Measurements from ENCODE around the gene TDRD7.

Gene TDRD7

GRCh38 chr9:97468658-97469448, 57.0 kb downstream of the TDRD7 start:
- DNase-seq (ENCODE audit: low read depth, low spot score), result no peak
- no peak overlapping the region for H3K4me3 ChIP-seq
- no peaks in the 10 kb centered on the region for H3K9me3 ChIP-seq (ENCODE audit: low read depth, low read length)
- no peak overlapping the region for H3K27ac ChIP-seq
- TF ChIP-seq POLR2AphosphoS5 (IDR thresholded peaks at IDR 0.05; ENCODE audit: borderline replicate concordance, low read depth, low read length), result no peak
- TF ChIP-seq FOXP2 (optimal IDR thresholded peaks at IDR 0.05; ENCODE audit: control extremely low read depth, extremely low read length, insufficient read depth), result no peak
- TF ChIP-seq EZH2 (IDR thresholded peaks at IDR 0.05), result no peak
- H3K36me3 ChIP-seq (ENCODE audit: insufficient read depth, low read length), result no peaks in the 10 kb centered on the region
- H3K9ac ChIP-seq (ENCODE audit: insufficient read length), result no peak overlapping the region

GRCh38 chr9:97470076-97470475, 58.2 kb downstream of the TDRD7 start:
- no peak for TF ChIP-seq FOXP2 (optimal IDR thresholded peaks at IDR 0.05; ENCODE audit: control extremely low read depth, extremely low read length, insufficient read depth)
- no peak for DNase-seq (ENCODE audit: low read depth, low spot score)
- H3K9me3 ChIP-seq (ENCODE audit: low read depth, low read length), result no peaks in the 10 kb centered on the region
- H3K27ac ChIP-seq, result no peak overlapping the region
- H3K36me3 ChIP-seq (ENCODE audit: insufficient read depth, low read length), result no peaks in the 10 kb centered on the region
- H3K9ac ChIP-seq (ENCODE audit: insufficient read length), result no peak overlapping the region
- no peak overlapping the region for H3K4me3 ChIP-seq

- H3K4me3 ChIP-seq, result no peak overlapping the region
- no peaks in the 10 kb centered on the region for H3K36me3 ChIP-seq (ENCODE audit: insufficient read depth, low read length)
- H3K9ac ChIP-seq (ENCODE audit: insufficient read length), result no peak overlapping the region
- no peak for DNase-seq (ENCODE audit: low read depth, low spot score)
- no peaks in the 10 kb centered on the region for H3K9me3 ChIP-seq (ENCODE audit: low read depth, low read length)
- H3K27ac ChIP-seq, result no peak overlapping the region
- TF ChIP-seq FOXP2 (optimal IDR thresholded peaks at IDR 0.05; ENCODE audit: control extremely low read depth, extremely low read length, insufficient read depth) (no peak), POLR2AphosphoS5 (IDR thresholded peaks at IDR 0.05; ENCODE audit: borderline replicate concordance, low read depth, low read length) (no peak), EZH2 (IDR thresholded peaks at IDR 0.05) (no peak)
Measured at GRCh38 chr9:97473717-97474116, 61.8 kb downstream of the TDRD7 start.

GRCh38 chr9:97474372-97474925, 62.6 kb downstream of the TDRD7 start:
- Histone ChIP-seq H3K36me3 (ENCODE audit: insufficient read depth, low read length) (no peaks in the 10 kb centered on the region), H3K27ac (no peak overlapping the region), H3K4me3 (no peak overlapping the region), H3K9me3 (ENCODE audit: low read depth, low read length) (no peaks in the 10 kb centered on the region), H3K9ac (ENCODE audit: insufficient read length) (no peak overlapping the region)
- no peak for DNase-seq (ENCODE audit: low read depth, low spot score)
- TF ChIP-seq FOXP2 (optimal IDR thresholded peaks at IDR 0.05; ENCODE audit: control extremely low read depth, extremely low read length, insufficient read depth) (no peak), POLR2AphosphoS5 (IDR thresholded peaks at IDR 0.05; ENCODE audit: borderline replicate concordance, low read depth, low read length) (no peak), EZH2 (IDR thresholded peaks at IDR 0.05) (no peak)

- DNase-seq (ENCODE audit: low read depth, low spot score), result no peak
- no peak overlapping the region for H3K9ac ChIP-seq (ENCODE audit: insufficient read length)
- TF ChIP-seq FOXP2 (optimal IDR thresholded peaks at IDR 0.05; ENCODE audit: control extremely low read depth, extremely low read length, insufficient read depth), result no peak
- no peak for TF ChIP-seq EZH2 (IDR thresholded peaks at IDR 0.05)
- no peak for TF ChIP-seq POLR2AphosphoS5 (IDR thresholded peaks at IDR 0.05; ENCODE audit: borderline replicate concordance, low read depth, low read length)
- no peaks in the 10 kb centered on the region for H3K36me3 ChIP-seq (ENCODE audit: insufficient read depth, low read length)
- no peaks in the 10 kb centered on the region for H3K9me3 ChIP-seq (ENCODE audit: low read depth, low read length)
- no peak overlapping the region for H3K4me3 ChIP-seq
- H3K27ac ChIP-seq, result no peak overlapping the region
Measured at GRCh38 chr9:97475059-97475458, 63.2 kb downstream of the TDRD7 start.

GRCh38 chr9:97478301-97478981, 66.5 kb downstream of the TDRD7 start:
- TF ChIP-seq EZH2 (IDR thresholded peaks at IDR 0.05) (no peak), FOXP2 (optimal IDR thresholded peaks at IDR 0.05; ENCODE audit: control extremely low read depth, extremely low read length, insufficient read depth) (no peak)
- Histone ChIP-seq H3K27ac (no peak overlapping the region), H3K4me3 (no peak overlapping the region), H3K9me3 (ENCODE audit: low read depth, low read length) (no peaks in the 10 kb centered on the region), H3K9ac (ENCODE audit: insufficient read length) (no peak overlapping the region), H3K36me3 (ENCODE audit: insufficient read depth, low read length) (no peaks in the 10 kb centered on the region)
- DNase-seq (ENCODE audit: low read depth, low spot score), result no peak

GRCh38 chr9:97479496-97480159, 67.7 kb downstream of the TDRD7 start:
- no peak overlapping the region for H3K4me3 ChIP-seq
- TF ChIP-seq FOXP2 (optimal IDR thresholded peaks at IDR 0.05; ENCODE audit: control extremely low read depth, extremely low read length, insufficient read depth) (no peak), POLR2AphosphoS5 (IDR thresholded peaks at IDR 0.05; ENCODE audit: borderline replicate concordance, low read depth, low read length) (no peak), EZH2 (IDR thresholded peaks at IDR 0.05) (no peak)
- no peaks in the 10 kb centered on the region for H3K36me3 ChIP-seq (ENCODE audit: insufficient read depth, low read length)
- no peaks in the 10 kb centered on the region for H3K9me3 ChIP-seq (ENCODE audit: low read depth, low read length)
- DNase-seq (ENCODE audit: low read depth, low spot score), result no peak
- H3K27ac ChIP-seq, result no peak overlapping the region
- H3K9ac ChIP-seq (ENCODE audit: insufficient read length), result no peak overlapping the region

- H3K9ac ChIP-seq (ENCODE audit: insufficient read length), result no peak overlapping the region
- no peaks in the 10 kb centered on the region for H3K9me3 ChIP-seq (ENCODE audit: low read depth, low read length)
- H3K4me3 ChIP-seq, result no peak overlapping the region
- H3K36me3 ChIP-seq (ENCODE audit: insufficient read depth, low read length), result no peaks in the 10 kb centered on the region
- H3K27ac ChIP-seq, result no peak overlapping the region
- no peak for DNase-seq (ENCODE audit: low read depth, low spot score)
- TF ChIP-seq EZH2 (IDR thresholded peaks at IDR 0.05) (no peak), FOXP2 (optimal IDR thresholded peaks at IDR 0.05; ENCODE audit: control extremely low read depth, extremely low read length, insufficient read depth) (no peak), POLR2AphosphoS5 (IDR thresholded peaks at IDR 0.05; ENCODE audit: borderline replicate concordance, low read depth, low read length) (no peak)
Measured at GRCh38 chr9:97480174-97480573, 68.3 kb downstream of the TDRD7 start.

Measured in SK-N-MC (cell line).